ENCODE data around the gene COL10A1. TPM values are rescaled to one million over a fixed set of nuclear protein-coding genes. Genes with fewer than 3 reads are reported as not detected.

COL10A1 gene
- total RNA-seq, 4 donors from 2014 or later: not detected

DNA sequence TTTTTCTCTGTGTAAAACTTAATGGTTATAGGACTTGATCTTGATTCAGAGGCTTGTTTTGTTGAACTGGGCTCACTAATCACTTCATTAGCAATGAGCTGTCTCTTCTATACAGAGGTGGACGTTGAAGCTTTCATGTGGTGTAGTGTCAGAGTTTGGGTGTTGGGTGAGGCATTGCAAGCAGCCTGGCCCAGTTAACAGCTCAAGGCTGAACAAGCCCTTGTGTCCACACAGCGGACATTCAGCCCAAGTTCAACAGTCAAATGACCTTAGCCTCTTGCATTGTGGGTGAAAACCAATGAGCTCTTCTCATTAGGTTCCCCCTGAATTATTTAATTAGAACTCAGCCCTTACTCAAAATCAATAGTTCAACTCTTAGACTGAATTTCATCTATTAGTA lies 12.5 kb downstream of the COL10A1 start:
- Histone ChIP-seq H3K27ac (no peak overlapping the region), H3K27me3 (no peaks in the 10 kb centered on the region), H3K4me1 (no peaks in the 10 kb centered on the region), H3K9me3 (no peaks in the 10 kb centered on the region), H3K36me3 (peaks cover 0 to 89% of the 10 kb centered on the region in 2 donors), H3K4me3 (no peak overlapping the region)
- 100% methylated on average over 1 of the region's 2 CpGs for WGBS, 2 donors (ENCODE audit: low coverage in 1 of 2)
- TF ChIP-seq POLR2A (IDR thresholded peaks at IDR 0.05) (no peak), POLR2AphosphoS5 (IDR thresholded peaks at IDR 0.05) (no peak), EP300 (IDR thresholded peaks at IDR 0.05) (no peak)
- TF ChIP-seq, protein P1, sequence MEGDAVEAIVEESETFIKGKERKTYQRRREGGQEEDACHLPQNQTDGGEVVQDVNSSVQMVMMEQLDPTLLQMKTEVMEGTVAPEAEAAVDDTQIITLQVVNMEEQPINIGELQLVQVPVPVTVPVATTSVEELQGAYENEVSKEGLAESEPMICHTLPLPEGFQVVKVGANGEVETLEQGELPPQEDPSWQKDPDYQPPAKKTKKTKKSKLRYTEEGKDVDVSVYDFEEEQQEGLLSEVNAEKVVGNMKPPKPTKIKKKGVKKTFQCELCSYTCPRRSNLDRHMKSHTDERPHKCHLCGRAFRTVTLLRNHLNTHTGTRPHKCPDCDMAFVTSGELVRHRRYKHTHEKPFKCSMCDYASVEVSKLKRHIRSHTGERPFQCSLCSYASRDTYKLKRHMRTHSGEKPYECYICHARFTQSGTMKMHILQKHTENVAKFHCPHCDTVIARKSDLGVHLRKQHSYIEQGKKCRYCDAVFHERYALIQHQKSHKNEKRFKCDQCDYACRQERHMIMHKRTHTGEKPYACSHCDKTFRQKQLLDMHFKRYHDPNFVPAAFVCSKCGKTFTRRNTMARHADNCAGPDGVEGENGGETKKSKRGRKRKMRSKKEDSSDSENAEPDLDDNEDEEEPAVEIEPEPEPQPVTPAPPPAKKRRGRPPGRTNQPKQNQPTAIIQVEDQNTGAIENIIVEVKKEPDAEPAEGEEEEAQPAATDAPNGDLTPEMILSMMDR (IDR thresholded peaks at IDR 0.05): no peak
- no peak for ATAC-seq

GRCh38 chr6:116111552-116112528 lies 14.1 kb downstream of the COL10A1 start:
- Histone ChIP-seq H3K36me3 (peaks cover 0 to 79% of the 10 kb centered on the region in 2 donors), H3K4me1 (no peaks in the 10 kb centered on the region), H3K27me3 (no peaks in the 10 kb centered on the region), H3K9me3 (no peaks in the 10 kb centered on the region), H3K4me3 (no peak overlapping the region), H3K27ac (no peak overlapping the region)
- no peak for ATAC-seq
- TF ChIP-seq, protein P1 (IDR thresholded peaks at IDR 0.05): no peak
- TF ChIP-seq EP300 (IDR thresholded peaks at IDR 0.05): no peak
- no peak for TF ChIP-seq POLR2AphosphoS5 (IDR thresholded peaks at IDR 0.05)
- no peak for TF ChIP-seq POLR2A (IDR thresholded peaks at IDR 0.05)
- 83 to 89% methylated on average over 3 to 5 of the region's 5 CpGs for WGBS, 2 donors (ENCODE audit: low coverage in 1 of 2)

DNA sequence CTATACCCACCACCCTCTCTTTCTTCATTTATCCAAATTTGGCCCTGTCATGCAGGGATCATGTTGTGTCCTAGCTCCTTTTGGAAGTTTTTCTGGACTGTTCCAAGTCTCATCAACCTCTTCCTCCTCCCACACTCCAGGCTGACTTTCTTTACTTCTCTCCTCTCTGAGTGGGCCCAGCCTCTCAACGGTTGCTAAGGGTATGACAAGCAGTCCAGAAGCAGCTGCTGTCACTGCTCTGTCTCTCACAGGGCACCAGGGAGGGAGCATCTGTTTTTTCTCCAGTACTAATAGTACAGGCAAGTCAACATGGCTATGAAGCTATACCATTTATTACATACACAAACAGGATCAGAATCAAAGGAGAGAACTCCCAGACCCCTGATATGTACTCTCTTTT lies 17.1 kb downstream of the COL10A1 start:
- no peak for ATAC-seq
- Histone ChIP-seq H3K27me3 (no peaks in the 10 kb centered on the region), H3K9me3 (no peaks in the 10 kb centered on the region), H3K36me3 (peaks cover 0 to 56% of the 10 kb centered on the region in 2 donors), H3K4me1 (peaks cover 0 to 17% (median 0%) of the 10 kb centered on the region in 3 donors), H3K4me3 (no peak overlapping the region), H3K27ac (no peak overlapping the region)
- TF ChIP-seq EP300 (IDR thresholded peaks at IDR 0.05) (no peak), POLR2A (IDR thresholded peaks at IDR 0.05) (no peak), POLR2AphosphoS5 (IDR thresholded peaks at IDR 0.05) (no peak)
- TF ChIP-seq, protein P1 (IDR thresholded peaks at IDR 0.05): no peak
- WGBS, 2 donors (ENCODE audit: low coverage in 1 of 2): 33% methylated on average over 1 of the region's 1 CpG; no CpG with 5 or more reads in 1 of the 2 donors

DNA sequence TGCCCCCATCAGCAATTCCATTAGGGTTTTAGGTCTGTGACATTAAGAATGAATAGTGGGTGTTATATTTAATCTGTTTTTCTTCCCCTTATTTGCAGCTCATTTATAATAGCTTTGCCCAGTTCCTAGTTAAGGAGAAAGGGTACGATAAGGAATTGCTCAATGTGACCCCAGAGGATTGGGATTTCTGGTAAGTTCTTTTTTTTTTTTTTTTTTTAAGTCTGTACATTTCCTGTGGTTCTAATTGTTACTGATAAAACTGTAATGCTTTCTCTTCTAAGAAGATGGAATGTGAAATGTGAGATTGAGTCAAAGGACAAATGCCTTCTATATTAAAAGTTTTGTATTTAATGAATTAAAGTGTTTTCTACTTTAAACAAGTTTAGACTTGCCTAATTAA lies 19.8 kb downstream of the COL10A1 start:
- H3K27me3 ChIP-seq: no peaks in the 10 kb centered on the region
- WGBS, 2 donors (ENCODE audit: low coverage in 1 of 2): 18 to 42% methylated on average over 1 of the region's 1 CpG
- no peak overlapping the region for H3K4me3 ChIP-seq
- peaks cover 0 to 42% (median 3%) of the 10 kb centered on the region in 3 donors for H3K4me1 ChIP-seq
- H3K27ac ChIP-seq: no peak overlapping the region
- no peak for ATAC-seq
- peaks cover 0 to 29% of the 10 kb centered on the region in 2 donors for H3K36me3 ChIP-seq
- no peaks in the 10 kb centered on the region for H3K9me3 ChIP-seq
- TF ChIP-seq POLR2AphosphoS5 (IDR thresholded peaks at IDR 0.05) (no peak), EP300 (IDR thresholded peaks at IDR 0.05) (no peak), POLR2A (IDR thresholded peaks at IDR 0.05) (no peak)
- TF ChIP-seq, protein P1 (IDR thresholded peaks at IDR 0.05): no peak

All from gastroesophageal sphincter (tissue), 4 donors.